ENCODE measurements around the gene HSPD1. TPM values are rescaled to one million over a fixed set of nuclear protein-coding genes. Genes with fewer than 3 reads are reported as not detected.
A peak's percentile ranks its signal among the peaks of the same experiment; 100 is the strongest.

Gene HSPD1
- total and polyA plus RNA-seq, 2 of the 13 experiments (the other 11 are each of a cell fraction or from before 2014, with no cell fraction given): 685 to 2,610 TPM

DNA sequence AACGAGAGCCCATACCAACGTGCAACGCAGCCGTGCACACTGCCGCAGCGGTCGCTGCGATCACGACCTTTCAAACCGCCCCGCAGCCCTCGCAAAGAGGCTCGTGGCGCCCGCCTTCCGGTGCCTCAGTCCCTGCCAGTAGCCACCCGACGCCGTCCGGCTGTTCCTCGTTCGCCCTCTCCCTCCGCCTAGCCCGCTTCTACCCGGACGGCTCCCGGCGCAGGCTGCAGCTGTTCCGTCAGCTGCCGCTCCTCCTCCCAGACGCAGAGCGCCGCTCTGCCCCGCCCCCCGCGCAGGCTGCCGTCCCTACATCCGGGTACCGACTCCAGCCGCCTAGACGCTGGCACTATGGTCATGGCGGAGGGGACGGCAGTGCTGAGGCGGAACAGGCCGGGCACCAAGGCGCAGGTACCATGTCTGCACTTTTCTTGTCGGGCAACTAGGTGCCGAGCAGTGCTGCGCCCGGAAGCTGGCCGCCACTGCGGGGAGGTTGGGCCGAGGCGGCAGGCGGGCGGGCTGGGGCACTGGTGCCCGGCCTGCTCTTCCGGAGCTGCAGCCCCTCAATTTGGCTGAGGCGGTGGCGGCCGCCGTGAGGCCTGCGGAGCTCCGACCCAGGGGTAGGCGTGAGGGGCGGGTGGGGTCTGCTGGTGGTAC lies 16.2 kb upstream of the HSPD1 start, which contains the start of gene MOB4 (continued):
- TF ChIP-seq ZNF18 (CRISPR knock-in tag; IDR thresholded peaks at IDR 0.05; ENCODE audit: insufficient replicate concordance) (peak; percentile 95), ZNF296 (CRISPR knock-in tag; conservative IDR thresholded peaks at IDR 0.05) (peak; percentile 89), SMAD1 (CRISPR knock-in tag; IDR thresholded peaks at IDR 0.05; ENCODE audit: borderline replicate concordance, low read depth) (peak; percentile 97), ZZZ3 (CRISPR knock-in tag; IDR thresholded peaks at IDR 0.05; ENCODE audit: borderline replicate concordance) (peak; percentile 96; the same call in 1 of the 2 replicates), ZNF350 (CRISPR knock-in tag; IDR thresholded peaks at IDR 0.05; ENCODE audit: borderline replicate concordance, low read depth) (peak; percentile 100), ZNF710 (CRISPR knock-in tag; IDR thresholded peaks at IDR 0.05; ENCODE audit: borderline replicate concordance) (peak; percentile 85), HNRNPH1 (optimal IDR thresholded peaks at IDR 0.05; ENCODE audit: low read depth, low read length) (peak; percentile 49), ZNF530 (CRISPR knock-in tag; IDR thresholded peaks at IDR 0.05; ENCODE audit: low read depth) (peak; percentile 39; the same call in 1 of the 2 replicates), ZNF619 (CRISPR knock-in tag; IDR thresholded peaks at IDR 0.05) (peak; percentile 100), ZFYVE20 (CRISPR knock-in tag; IDR thresholded peaks at IDR 0.05; ENCODE audit: borderline replicate concordance, low read depth) (peak; percentile 17; the same call in 1 of the 2 replicates), NR1H2 (CRISPR knock-in tag; IDR thresholded peaks at IDR 0.05; ENCODE audit: borderline replicate concordance, low read depth) (no peak; the same call in 1 of the 2 replicates), MLX (CRISPR knock-in tag; IDR thresholded peaks at IDR 0.05) (peak; percentile 84; the same call in 1 of the 2 replicates), ZNF7 (CRISPR knock-in tag; IDR thresholded peaks at IDR 0.05) (peak; percentile 60; the same call in 1 of the 2 replicates), SNAI1 (CRISPR knock-in tag; IDR thresholded peaks at IDR 0.05; ENCODE audit: borderline replicate concordance) (no peak; the same call in none of the 2 replicates), PCBP1 (IDR thresholded peaks at IDR 0.05; ENCODE audit: borderline replicate concordance, low read depth, low read length) (peak; percentile 97), RFXANK (CRISPR knock-in tag; IDR thresholded peaks at IDR 0.05) (peak; percentile 89), ZNF232 (CRISPR knock-in tag; IDR thresholded peaks at IDR 0.05; ENCODE audit: borderline replicate concordance) (peak; percentile 47; the same call in 1 of the 2 replicates), HNRNPK (IDR thresholded peaks at IDR 0.05; ENCODE audit: low read depth, low read length, poor library complexity, severe bottlenecking) (peak; percentile 97), ETV5 (CRISPR knock-in tag; IDR thresholded peaks at IDR 0.05; ENCODE audit: borderline replicate concordance) (peak; percentile 98), ZNF230 (CRISPR knock-in tag; IDR thresholded peaks at IDR 0.05) (peak; percentile 95)
- TF ChIP-seq, protein P1, sequence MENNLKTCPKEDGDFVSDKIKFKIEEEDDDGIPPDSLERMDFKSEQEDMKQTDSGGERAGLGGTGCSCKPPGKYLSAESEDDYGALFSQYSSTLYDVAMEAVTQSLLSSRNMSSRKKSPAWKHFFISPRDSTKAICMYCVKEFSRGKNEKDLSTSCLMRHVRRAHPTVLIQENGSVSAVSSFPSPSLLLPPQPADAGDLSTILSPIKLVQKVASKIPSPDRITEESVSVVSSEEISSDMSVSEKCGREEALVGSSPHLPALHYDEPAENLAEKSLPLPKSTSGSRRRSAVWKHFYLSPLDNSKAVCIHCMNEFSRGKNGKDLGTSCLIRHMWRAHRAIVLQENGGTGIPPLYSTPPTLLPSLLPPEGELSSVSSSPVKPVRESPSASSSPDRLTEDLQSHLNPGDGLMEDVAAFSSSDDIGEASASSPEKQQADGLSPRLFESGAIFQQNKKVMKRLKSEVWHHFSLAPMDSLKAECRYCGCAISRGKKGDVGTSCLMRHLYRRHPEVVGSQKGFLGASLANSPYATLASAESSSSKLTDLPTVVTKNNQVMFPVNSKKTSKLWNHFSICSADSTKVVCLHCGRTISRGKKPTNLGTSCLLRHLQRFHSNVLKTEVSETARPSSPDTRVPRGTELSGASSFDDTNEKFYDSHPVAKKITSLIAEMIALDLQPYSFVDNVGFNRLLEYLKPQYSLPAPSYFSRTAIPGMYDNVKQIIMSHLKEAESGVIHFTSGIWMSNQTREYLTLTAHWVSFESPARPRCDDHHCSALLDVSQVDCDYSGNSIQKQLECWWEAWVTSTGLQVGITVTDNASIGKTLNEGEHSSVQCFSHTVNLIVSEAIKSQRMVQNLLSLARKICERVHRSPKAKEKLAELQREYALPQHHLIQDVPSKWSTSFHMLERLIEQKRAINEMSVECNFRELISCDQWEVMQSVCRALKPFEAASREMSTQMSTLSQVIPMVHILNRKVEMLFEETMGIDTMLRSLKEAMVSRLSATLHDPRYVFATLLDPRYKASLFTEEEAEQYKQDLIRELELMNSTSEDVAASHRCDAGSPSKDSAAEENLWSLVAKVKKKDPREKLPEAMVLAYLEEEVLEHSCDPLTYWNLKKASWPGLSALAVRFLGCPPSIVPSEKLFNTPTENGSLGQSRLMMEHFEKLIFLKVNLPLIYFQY (CRISPR knock-in tag; IDR thresholded peaks at IDR 0.05; ENCODE audit: borderline replicate concordance): peak; percentile 86
